COLO668 (cell line): ENCODE measurements around the gene UBE4A.
A peak's percentile ranks its signal among the peaks of the same experiment; 100 is the strongest.

Experiments used
- DNase-seq: peaks from one replicate; lab custom pipeline; 2025; ENCODE audit not compliant: unreplicated experiment; lab: John Stamatoyannopoulos, UW

UBE4A gene

GRCh38 chr11:118359295-118359958 is at the start of gene UBE4A:
TSS of gene UBE4A (plus strand) at chr11:118359600. CDS start at chr11:118365081, 5,481 bp downstream.
- DNase-seq = peak; percentile 95

GRCh38 chr11:118310271-118310670 is 49.1 kb upstream of the UBE4A start:
- no peak for DNase-seq

- DNase-seq = no peak
Observed at GRCh38 chr11:118310781-118311485, 48.5 kb upstream of the UBE4A start.

- DNase-seq = no peak
Observed at GRCh38 chr11:118311518-118311917, 47.9 kb upstream of the UBE4A start.

- DNase-seq = no peak
Observed at GRCh38 chr11:118312328-118312727, 47.1 kb upstream of the UBE4A start.

GRCh38 chr11:118313242-118313641 is 46.2 kb upstream of the UBE4A start:
- DNase-seq = no peak

GRCh38 chr11:118314988-118315411 is 44.4 kb upstream of the UBE4A start:
- peak; percentile 16 for DNase-seq

GRCh38 chr11:118318124-118318523 is 41.3 kb upstream of the UBE4A start:
- DNase-seq = no peak

GRCh38 chr11:118318581-118319336 is 40.6 kb upstream of the UBE4A start:
- no peak for DNase-seq

GRCh38 chr11:118319337-118319707 is 40.1 kb upstream of the UBE4A start:
- no peak for DNase-seq

- no peak for DNase-seq
Observed at GRCh38 chr11:118320515-118320914, 38.9 kb upstream of the UBE4A start.

GRCh38 chr11:118321386-118322082 is 37.9 kb upstream of the UBE4A start:
- DNase-seq = no peak

GRCh38 chr11:118322721-118323120 is 36.7 kb upstream of the UBE4A start:
- no peak for DNase-seq

GRCh38 chr11:118325283-118325682 is 34.1 kb upstream of the UBE4A start:
- DNase-seq = no peak

GRCh38 chr11:118328745-118329144 is 30.7 kb upstream of the UBE4A start:
- no peak for DNase-seq

- no peak for DNase-seq
Observed at GRCh38 chr11:118334745-118335144, 24.7 kb upstream of the UBE4A start.

- DNase-seq = no peak
Observed at GRCh38 chr11:118338637-118339061, 20.8 kb upstream of the UBE4A start.

GRCh38 chr11:118339281-118339961 is 20.0 kb upstream of the UBE4A start:
- no peak for DNase-seq

GRCh38 chr11:118340449-118340848 is 19.0 kb upstream of the UBE4A start:
- no peak for DNase-seq

GRCh38 chr11:118341261-118341660 is 18.1 kb upstream of the UBE4A start:
- no peak for DNase-seq
